Ectodermal cell (in vitro differentiated cells): Measurements from ENCODE around the gene FAM177B.
"Not testable (repeated sequence)": the region's sequence is repeated elsewhere in the genome, so short reads cannot be mapped to it uniquely, and the experiment has no call there.

ENCODE experiments used
- H3K27ac ChIP-seq: 2 replicates; pipeline ENCODE4 v1.7.0; 2013; ENCODE audit warnings: mild to moderate bottlenecking, low read depth, low read length; ENCODE audit not compliant: insufficient read depth, poor library complexity, severe bottlenecking
- H3K27me3 ChIP-seq: 2 replicates; pipeline ENCODE4 v1.7.0; 2013; ENCODE audit warnings: mild to moderate bottlenecking, low read length; ENCODE audit not compliant: insufficient read depth, control insufficient read depth, poor library complexity, severe bottlenecking
- H3K36me3 ChIP-seq: one replicate; pipeline ENCODE4 v1.7.0; 2013; ENCODE audit warnings: low read length; ENCODE audit not compliant: control insufficient read depth, insufficient read depth
- H3K4me1 ChIP-seq: one replicate; pipeline ENCODE4 v1.7.0; 2013; ENCODE audit warnings: low read length; ENCODE audit not compliant: control insufficient read depth, insufficient read depth
- H3K4me3 ChIP-seq: 2 replicates; pipeline ENCODE4 v1.7.0; 2013; ENCODE audit warnings: low read depth, low read length, control low read depth; ENCODE audit not compliant: insufficient read depth
- H3K9me3 ChIP-seq: 2 replicates; pipeline ENCODE4 v1.7.0; 2013; ENCODE audit warnings: mild to moderate bottlenecking, low read length, moderate library complexity; ENCODE audit not compliant: control insufficient read depth
- WGBS, 2 experiments: methylation state at CpG; one replicate each; pipeline ENCODE4 v1.1.7; 2013; ENCODE audit warnings: missing lambda C conversion rate in 2 of 2; 5-methylcytosine and 5-hydroxymethylcytosine counted together

The FAM177B gene

GRCh38 chr1:222762178-222762577 is 25.2 kb downstream of the FAM177B start:
- WGBS, 2 experiments, result 80 to 85% methylated on average over 1 to 2 of the region's 4 CpGs
- not testable (repeated sequence) for H3K4me1 ChIP-seq, H3K4me3 ChIP-seq, H3K9me3 ChIP-seq, H3K36me3 ChIP-seq, H3K27ac ChIP-seq, H3K27me3 ChIP-seq

GRCh38 chr1:222767152-222767571 is 30.2 kb downstream of the FAM177B start:
- no peaks in the 10 kb centered on the region for H3K27me3 ChIP-seq
- no peaks in the 10 kb centered on the region for H3K36me3 ChIP-seq
- peaks cover 2% of the 10 kb centered on the region for H3K9me3 ChIP-seq
- no peak overlapping the region for H3K27ac ChIP-seq
- 92 to 97% methylated on average over 5 of the region's 5 CpGs for WGBS, 2 experiments
- no peaks in the 10 kb centered on the region for H3K4me1 ChIP-seq
- H3K4me3 ChIP-seq, result no peak overlapping the region

GRCh38 chr1:222768592-222768991 is 31.6 kb downstream of the FAM177B start:
- Histone ChIP-seq H3K27ac (no peak overlapping the region), H3K9me3 (peaks cover 2% of the 10 kb centered on the region), H3K36me3 (no peaks in the 10 kb centered on the region), H3K4me3 (no peak overlapping the region), H3K4me1 (no peaks in the 10 kb centered on the region), H3K27me3 (no peaks in the 10 kb centered on the region)

- Histone ChIP-seq H3K27me3 (no peaks in the 10 kb centered on the region), H3K4me1 (no peaks in the 10 kb centered on the region), H3K4me3 (no peak overlapping the region), H3K27ac (no peak overlapping the region), H3K36me3 (no peaks in the 10 kb centered on the region), H3K9me3 (peaks cover 2% of the 10 kb centered on the region)
- WGBS, 2 experiments, result 86 to 91% methylated on average over 1 of the region's 1 CpG
Measured at GRCh38 chr1:222769181-222769580, 32.2 kb downstream of the FAM177B start.

DNA sequence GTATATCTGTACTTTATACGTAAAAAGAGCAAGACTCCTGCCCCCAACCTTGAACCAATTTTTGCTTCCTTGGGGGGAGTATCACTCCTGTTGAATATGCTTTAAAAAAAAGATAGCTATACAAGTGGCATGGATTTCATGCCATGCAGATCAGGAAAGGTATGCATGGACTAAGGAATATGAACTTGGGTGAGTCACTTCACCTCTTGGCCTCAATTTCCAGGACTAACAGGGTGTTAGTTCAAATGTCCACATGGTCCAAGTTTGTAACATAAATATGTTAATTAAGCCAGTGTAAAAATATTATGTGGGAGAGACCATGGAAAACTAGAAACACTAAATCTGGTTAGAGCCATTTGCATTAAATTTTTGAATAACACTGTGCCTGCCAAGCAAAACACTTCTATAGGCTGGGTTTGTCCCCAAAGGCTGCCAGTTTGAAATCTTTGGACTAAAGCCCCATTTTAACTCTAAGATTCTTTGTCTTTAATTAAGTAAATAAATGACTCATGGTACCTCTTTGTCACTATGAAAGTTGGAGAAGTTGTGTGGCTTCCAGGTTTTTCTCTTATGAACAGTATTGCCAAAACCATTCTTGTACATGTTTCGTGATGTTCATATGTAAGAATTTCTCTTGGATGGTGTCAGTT is 33.1 kb downstream of the FAM177B start:
- peaks cover 2% of the 10 kb centered on the region for H3K9me3 ChIP-seq
- 82 to 95% methylated on average over 1 to 2 of the region's 2 CpGs for WGBS, 2 experiments

GRCh38 chr1:222772996-222773379 is 36.0 kb downstream of the FAM177B start:
- no peak overlapping the region for H3K4me3 ChIP-seq
- 87% methylated on average over 4 of the region's 4 CpGs for whole genome bisulfite sequencing, 2 experiments
- H3K27me3 ChIP-seq, result no peaks in the 10 kb centered on the region
- H3K27ac ChIP-seq, result no peak overlapping the region
- peaks cover 2% of the 10 kb centered on the region for H3K9me3 ChIP-seq
- no peaks in the 10 kb centered on the region for H3K4me1 ChIP-seq
- no peaks in the 10 kb centered on the region for H3K36me3 ChIP-seq

More for the DNA sequence above, 33.1 kb downstream of the FAM177B start:
- Histone ChIP-seq H3K36me3 (no peaks in the 10 kb centered on the region), H3K27ac (no peak overlapping the region), H3K4me1 (no peaks in the 10 kb centered on the region), H3K4me3 (no peak overlapping the region), H3K27me3 (no peaks in the 10 kb centered on the region)

DNA sequence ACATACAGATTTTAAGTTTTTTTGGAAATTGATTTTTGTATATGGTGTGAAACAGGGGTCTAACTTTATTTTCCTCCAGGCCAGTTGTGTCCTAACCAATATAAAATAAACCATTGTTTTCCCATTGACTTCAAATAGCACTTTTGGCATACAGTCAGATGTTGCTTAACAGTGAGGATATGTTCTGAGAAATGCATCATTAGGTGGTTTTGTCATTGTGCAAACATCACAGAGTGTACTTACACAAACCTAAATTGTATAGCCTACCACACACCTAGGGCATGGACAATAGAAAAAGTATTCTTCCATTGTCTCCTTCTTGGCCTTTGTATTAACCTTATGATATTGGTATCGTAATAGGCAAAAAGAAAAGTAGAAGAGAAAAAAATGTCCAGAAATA is 40.5 kb downstream of the FAM177B start:
- Histone ChIP-seq H3K4me1 (no peaks in the 10 kb centered on the region), H3K4me3 (no peak overlapping the region), H3K27ac (no peak overlapping the region), H3K9me3 (no peaks in the 10 kb centered on the region), H3K36me3 (no peaks in the 10 kb centered on the region), H3K27me3 (no peaks in the 10 kb centered on the region)
- WGBS, 2 experiments, result 100% methylated on average over 1 of the region's 1 CpG; no CpG with 5 or more reads in 1 of the 2 experiments

DNA sequence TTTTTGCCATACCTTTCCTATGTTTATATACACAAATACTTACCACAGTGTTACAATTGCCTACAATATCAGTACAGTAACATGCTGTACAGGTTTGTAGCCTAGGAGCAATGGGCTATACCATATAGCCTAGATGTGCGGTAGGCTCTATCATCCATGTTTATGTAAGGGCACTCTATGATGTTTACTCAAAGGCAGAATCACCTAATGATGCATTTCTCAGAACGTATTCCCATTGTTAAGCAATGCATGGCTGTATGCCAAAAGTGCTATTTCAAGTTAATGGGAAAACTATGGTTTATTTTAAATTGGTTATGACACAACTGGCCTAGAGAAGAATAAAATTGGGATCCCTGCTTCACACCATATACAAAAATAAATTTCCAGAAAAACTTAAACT is 41.0 kb downstream of the FAM177B start:
- H3K4me3 ChIP-seq, result no peak overlapping the region
- H3K27ac ChIP-seq, result no peak overlapping the region
- WGBS, 2 experiments, result 86 to 91% methylated on average over 2 of the region's 2 CpGs
- H3K27me3 ChIP-seq, result no peaks in the 10 kb centered on the region
- H3K4me1 ChIP-seq, result no peaks in the 10 kb centered on the region
- no peaks in the 10 kb centered on the region for H3K36me3 ChIP-seq
- no peaks in the 10 kb centered on the region for H3K9me3 ChIP-seq

DNA sequence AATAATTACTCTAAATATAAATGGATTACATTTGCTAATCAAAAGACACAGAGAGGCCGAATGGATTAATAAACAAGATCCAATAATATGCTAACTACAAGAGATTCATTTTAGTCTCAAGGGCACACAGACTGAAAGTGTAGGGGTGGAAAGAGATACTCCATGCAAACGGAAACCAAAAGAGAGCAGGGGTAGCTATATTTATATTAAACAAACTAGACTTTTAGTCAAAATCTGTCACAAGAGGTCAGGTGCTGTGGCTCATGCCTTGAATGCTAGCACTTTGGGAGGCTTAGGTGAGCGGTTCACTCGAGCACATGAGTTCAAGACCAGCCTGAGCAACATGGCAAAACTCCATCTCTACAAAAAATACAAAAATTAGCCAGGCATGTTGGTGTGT is 44.2 kb downstream of the FAM177B start:
- no peaks in the 10 kb centered on the region for H3K9me3 ChIP-seq
- H3K27me3 ChIP-seq, result no peaks in the 10 kb centered on the region
- H3K4me1 ChIP-seq, result no peaks in the 10 kb centered on the region
- no peaks in the 10 kb centered on the region for H3K36me3 ChIP-seq
- H3K27ac ChIP-seq, result no peak overlapping the region
- no peak overlapping the region for H3K4me3 ChIP-seq
- 62 to 76% methylated on average over 2 to 4 of the region's 4 CpGs for WGBS, 2 experiments

GRCh38 chr1:222783051-222783450 is 46.0 kb downstream of the FAM177B start:
- H3K27ac ChIP-seq, result no peak overlapping the region

GRCh38 chr1:222784371-222784770 is 47.4 kb downstream of the FAM177B start:
- no peaks in the 10 kb centered on the region for H3K4me1 ChIP-seq
- H3K27me3 ChIP-seq, result no peaks in the 10 kb centered on the region
- H3K4me3 ChIP-seq, result no peak overlapping the region
- H3K27ac ChIP-seq, result no peak overlapping the region
- no peaks in the 10 kb centered on the region for H3K9me3 ChIP-seq
- 59 to 73% methylated on average over 3 of the region's 3 CpGs for WGBS, 2 experiments
- H3K36me3 ChIP-seq, result no peaks in the 10 kb centered on the region

More at GRCh38 chr1:222783051-222783450, 46.0 kb downstream of the FAM177B start:
- Histone ChIP-seq H3K4me1 (no peaks in the 10 kb centered on the region), H3K9me3 (no peaks in the 10 kb centered on the region), H3K27me3 (no peaks in the 10 kb centered on the region), H3K36me3 (no peaks in the 10 kb centered on the region), H3K4me3 (no peak overlapping the region)
